ENCODE data around the gene SMAGP. TPM values are rescaled to one million over a fixed set of nuclear protein-coding genes. Genes with fewer than 3 reads are reported as not detected.

SMAGP gene
- total and polyA plus RNA-seq, 4 donors, result 2.4 to 6.4 (median 4.2) TPM

DNA sequence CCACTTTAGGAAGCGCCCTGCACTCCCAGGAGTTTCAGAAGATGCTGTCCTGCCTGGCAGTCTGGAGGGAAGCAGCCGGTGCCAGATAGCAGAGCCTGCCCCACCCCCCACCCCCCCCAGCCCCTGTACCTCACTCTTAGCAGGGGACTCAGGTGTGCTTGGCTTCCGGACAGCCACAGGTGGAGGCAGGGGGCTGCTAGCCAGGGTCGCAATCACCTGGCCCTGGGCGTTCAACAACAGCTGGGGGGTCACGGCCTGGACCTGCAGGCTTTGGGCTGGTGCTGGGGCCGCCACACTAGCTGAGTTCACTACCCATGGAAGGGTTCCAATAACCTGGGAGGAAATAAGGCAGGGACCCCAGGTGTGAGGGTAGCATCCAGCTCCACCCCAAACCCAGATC lies 74.4 kb downstream of the SMAGP start:
- no peak overlapping the region for H3K4me3 ChIP-seq (ENCODE audit: low read depth in 1 of 3, low read length in 3 of 3)
- no peaks in the 10 kb centered on the region for H3K36me3 ChIP-seq (ENCODE audit: control insufficient read depth in 4 of 4, insufficient read depth in 3 of 4, low read depth in 1 of 4, low read length in 3 of 4)
- no peaks in the 10 kb centered on the region for H3K9me3 ChIP-seq (ENCODE audit: control insufficient read depth in 4 of 4, low read length in 3 of 4)
- no peak overlapping the region for H3K27ac ChIP-seq (ENCODE audit: low read depth in 1 of 2, low read length in 2 of 2)
- TF ChIP-seq EGR1 (IDR thresholded peaks at IDR 0.05; ENCODE audit: low read depth in 2 of 2) (no peak), FOXA2 (IDR thresholded peaks at IDR 0.05) (no peak), RAD21 (IDR thresholded peaks at IDR 0.05) (no peak), HNF4G (IDR thresholded peaks at IDR 0.05) (no peak), YY1 (IDR thresholded peaks at IDR 0.05) (no peak), FOXA1 (IDR thresholded peaks at IDR 0.05) (no peak), RXRA (IDR thresholded peaks at IDR 0.05) (no peak), NR2F2 (IDR thresholded peaks at IDR 0.05) (no peak), MAX (IDR thresholded peaks at IDR 0.05) (no peak), JUND (IDR thresholded peaks at IDR 0.05) (no peak), GABPA (IDR thresholded peaks at IDR 0.05 in 1 of 2, conservative IDR thresholded peaks at IDR 0.05 in 1 of 2) (no peak), HNF4A (conservative IDR thresholded peaks at IDR 0.05) (no peak)
- TF ChIP-seq, protein P1, sequence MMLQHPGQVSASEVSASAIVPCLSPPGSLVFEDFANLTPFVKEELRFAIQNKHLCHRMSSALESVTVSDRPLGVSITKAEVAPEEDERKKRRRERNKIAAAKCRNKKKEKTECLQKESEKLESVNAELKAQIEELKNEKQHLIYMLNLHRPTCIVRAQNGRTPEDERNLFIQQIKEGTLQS (IDR thresholded peaks at IDR 0.05), result no peak
- TF ChIP-seq, protein P2, sequence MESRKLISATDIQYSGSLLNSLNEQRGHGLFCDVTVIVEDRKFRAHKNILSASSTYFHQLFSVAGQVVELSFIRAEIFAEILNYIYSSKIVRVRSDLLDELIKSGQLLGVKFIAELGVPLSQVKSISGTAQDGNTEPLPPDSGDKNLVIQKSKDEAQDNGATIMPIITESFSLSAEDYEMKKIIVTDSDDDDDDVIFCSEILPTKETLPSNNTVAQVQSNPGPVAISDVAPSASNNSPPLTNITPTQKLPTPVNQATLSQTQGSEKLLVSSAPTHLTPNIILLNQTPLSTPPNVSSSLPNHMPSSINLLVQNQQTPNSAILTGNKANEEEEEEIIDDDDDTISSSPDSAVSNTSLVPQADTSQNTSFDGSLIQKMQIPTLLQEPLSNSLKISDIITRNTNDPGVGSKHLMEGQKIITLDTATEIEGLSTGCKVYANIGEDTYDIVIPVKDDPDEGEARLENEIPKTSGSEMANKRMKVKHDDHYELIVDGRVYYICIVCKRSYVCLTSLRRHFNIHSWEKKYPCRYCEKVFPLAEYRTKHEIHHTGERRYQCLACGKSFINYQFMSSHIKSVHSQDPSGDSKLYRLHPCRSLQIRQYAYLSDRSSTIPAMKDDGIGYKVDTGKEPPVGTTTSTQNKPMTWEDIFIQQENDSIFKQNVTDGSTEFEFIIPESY (IDR thresholded peaks at IDR 0.05), result no peak
- TF ChIP-seq, protein P3, sequence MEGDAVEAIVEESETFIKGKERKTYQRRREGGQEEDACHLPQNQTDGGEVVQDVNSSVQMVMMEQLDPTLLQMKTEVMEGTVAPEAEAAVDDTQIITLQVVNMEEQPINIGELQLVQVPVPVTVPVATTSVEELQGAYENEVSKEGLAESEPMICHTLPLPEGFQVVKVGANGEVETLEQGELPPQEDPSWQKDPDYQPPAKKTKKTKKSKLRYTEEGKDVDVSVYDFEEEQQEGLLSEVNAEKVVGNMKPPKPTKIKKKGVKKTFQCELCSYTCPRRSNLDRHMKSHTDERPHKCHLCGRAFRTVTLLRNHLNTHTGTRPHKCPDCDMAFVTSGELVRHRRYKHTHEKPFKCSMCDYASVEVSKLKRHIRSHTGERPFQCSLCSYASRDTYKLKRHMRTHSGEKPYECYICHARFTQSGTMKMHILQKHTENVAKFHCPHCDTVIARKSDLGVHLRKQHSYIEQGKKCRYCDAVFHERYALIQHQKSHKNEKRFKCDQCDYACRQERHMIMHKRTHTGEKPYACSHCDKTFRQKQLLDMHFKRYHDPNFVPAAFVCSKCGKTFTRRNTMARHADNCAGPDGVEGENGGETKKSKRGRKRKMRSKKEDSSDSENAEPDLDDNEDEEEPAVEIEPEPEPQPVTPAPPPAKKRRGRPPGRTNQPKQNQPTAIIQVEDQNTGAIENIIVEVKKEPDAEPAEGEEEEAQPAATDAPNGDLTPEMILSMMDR (IDR thresholded peaks at IDR 0.05; ENCODE audit: low read depth, low read length, missing input control), result no peak
- 95% methylated on average over 7 of the region's 7 CpGs for WGBS
- H3K4me1 ChIP-seq (ENCODE audit: control insufficient read depth in 4 of 4, insufficient read depth in 4 of 4, low read length in 3 of 4), result peaks cover 0 to 2% (median 0%) of the 10 kb centered on the region in 4 donors
- no peaks in the 10 kb centered on the region for H3K27me3 ChIP-seq (ENCODE audit: control insufficient read depth in 4 of 4, insufficient read depth in 4 of 4, low read length in 3 of 4)
- DNase-seq (ENCODE audit: low spot score), result no peak
- no peak overlapping the region for H3K9ac ChIP-seq (ENCODE audit: low read depth in 1 of 2, low read length in 2 of 2)

Other genes starting within 250 kb of the SMAGP start
- 100 to 1,000 TPM in 1 of 2 donors, 10 to 100 TPM in 1; 80.1 to 108 TPM for gene SLC11A2, start 244.0 kb downstream of the SMAGP start, total RNA-seq
- gene SLC11A2, start 244.0 kb downstream of the SMAGP start, polyA plus RNA-seq, result 10 to 100 TPM; 15.2 to 24.2 TPM
- gene LETMD1, start 222.1 kb downstream of the SMAGP start, total RNA-seq, result 10 to 100 TPM; 24.5 to 41.0 TPM
- gene LETMD1, start 222.1 kb downstream of the SMAGP start, polyA plus RNA-seq, result 10 to 100 TPM; 17.6 to 20.6 TPM
- gene CSRNP2, start 186.8 kb downstream of the SMAGP start, total RNA-seq, result 1 to 10 TPM; 4.4 to 8.4 TPM
- gene CSRNP2, start 186.8 kb downstream of the SMAGP start, polyA plus RNA-seq, result 1 to 10 TPM; 2.0 to 3.5 TPM
- 1 to 10 TPM; 6.1 to 8.6 TPM for gene TFCP2, start 97.3 kb downstream of the SMAGP start, total RNA-seq
- gene TFCP2, start 97.3 kb downstream of the SMAGP start, polyA plus RNA-seq, result 1 to 10 TPM; 1.6 to 4.2 TPM
- 1 to 10 TPM in 1 of 2 donors, under 1 TPM in 1; 0.33 to 1.8 TPM for gene POU6F1, start 52.4 kb downstream of the SMAGP start, total RNA-seq
- gene POU6F1, start 52.4 kb downstream of the SMAGP start, polyA plus RNA-seq, result 1 to 10 TPM; 1.3 to 2.8 TPM
- 100 to 1,000 TPM in 1 of 2 donors, 10 to 100 TPM in 1; 66.0 to 109 TPM for gene DAZAP2, start 31.6 kb downstream of the SMAGP start, total RNA-seq
- gene DAZAP2, start 31.6 kb downstream of the SMAGP start, polyA plus RNA-seq, result 100 to 1,000 TPM; 161 to 218 TPM
- 10 to 100 TPM in 1 of 2 donors, 1 to 10 TPM in 1; 6.0 to 10.2 TPM for gene BIN2, start 53.8 kb upstream of the SMAGP start, total RNA-seq
- 1 to 10 TPM; 1.9 to 2.8 TPM for gene BIN2, start 53.8 kb upstream of the SMAGP start, polyA plus RNA-seq
- not detected for gene CELA1, start 76.3 kb upstream of the SMAGP start, total RNA-seq
- not detected for gene CELA1, start 76.3 kb upstream of the SMAGP start, polyA plus RNA-seq
- gene GALNT6, start 121.0 kb upstream of the SMAGP start, total RNA-seq, result 10 to 100 TPM in 1 of 2 donors, 1 to 10 TPM in 1; 1.5 to 24.1 TPM
- gene GALNT6, start 121.0 kb upstream of the SMAGP start, polyA plus RNA-seq, result under 1 TPM; 0.40 to 0.80 TPM
- 1 to 10 TPM in 1 of 2 donors, under 1 TPM in 1; 0.75 to 1.0 TPM for gene SLC4A8, start 154.4 kb upstream of the SMAGP start, total RNA-seq
- under 1 TPM in 1 of 2 donors, not detected in 1; 0.07 TPM for gene SLC4A8, start 154.4 kb upstream of the SMAGP start, polyA plus RNA-seq

Measured in liver (tissue), 9 donors.